Right hindlimb (tissue), 1 donor: Measurements from ENCODE around the gene SENP5.

Experiments used
- DNase-seq: peaks from one replicate; pipeline ENCODE4 v3.0.0-alpha.2; 2018

The SENP5 gene

GRCh38 chr3:196886144-196886543 lies 18.4 kb downstream of the SENP5 start:
- DNase-seq = no peak

- DNase-seq = no peak
These were observed 22.4 kb downstream of the SENP5 start for GRCh38 chr3:196889844-196890708.

- DNase-seq = no peak
These were observed 27.0 kb downstream of the SENP5 start for GRCh38 chr3:196894557-196895295.

- DNase-seq = no peak
These were observed 28.5 kb downstream of the SENP5 start for GRCh38 chr3:196896229-196896628.

- no peak for DNase-seq
These were observed 34.0 kb downstream of the SENP5 start for GRCh38 chr3:196901768-196902167.

- DNase-seq = no peak
These were observed 34.6 kb downstream of the SENP5 start for GRCh38 chr3:196902296-196902695.

GRCh38 chr3:196903740-196904139 lies 36.0 kb downstream of the SENP5 start:
- DNase-seq = no peak

- DNase-seq = no peak
These were observed 47.1 kb downstream of the SENP5 start for GRCh38 chr3:196914866-196915265.

- no peak for DNase-seq
These were observed 47.7 kb downstream of the SENP5 start for GRCh38 chr3:196915375-196915774.

GRCh38 chr3:196916221-196916620 lies 48.5 kb downstream of the SENP5 start:
- DNase-seq = no peak

GRCh38 chr3:196916995-196917394 lies 49.3 kb downstream of the SENP5 start:
- DNase-seq = no peak

GRCh38 chr3:196918968-196919367 lies 51.2 kb downstream of the SENP5 start:
- DNase-seq = no peak

GRCh38 chr3:196920733-196921132 lies 53.0 kb downstream of the SENP5 start:
- DNase-seq = no peak

GRCh38 chr3:196927571-196928453 lies 60.1 kb downstream of the SENP5 start:
- DNase-seq = no peak

GRCh38 chr3:196931157-196931556 lies 63.4 kb downstream of the SENP5 start:
- DNase-seq = no peak

- no peak for DNase-seq
These were observed 64.3 kb downstream of the SENP5 start for GRCh38 chr3:196931828-196932587.

- DNase-seq = no peak
These were observed 64.9 kb downstream of the SENP5 start for GRCh38 chr3:196932600-196932999.

- DNase-seq = no peak
These were observed 68.6 kb downstream of the SENP5 start for GRCh38 chr3:196936288-196936687.

GRCh38 chr3:196938124-196938523 lies 70.4 kb downstream of the SENP5 start:
- DNase-seq = no peak

GRCh38 chr3:196938576-196938975 lies 70.9 kb downstream of the SENP5 start:
- no peak for DNase-seq

GRCh38 chr3:196941729-196942225 lies 74.1 kb downstream of the SENP5 start:
- no peak for DNase-seq
